OCI-LY1 (cell line): Measurements from ENCODE around the gene ARHGAP6.

Experiments
- H2AFZ ChIP-seq: fragments of 200-600 bp; sonication (generic), shearing (Covaris generic); 2 replicates; pipeline ENCODE4 v1.6.0; 2014; ENCODE audit warnings: antibody characterized with exemption, mild to moderate bottlenecking, low read length
- H3F3A ChIP-seq: fragments of 200-600 bp; sonication (generic), shearing (Covaris generic); 2 replicates; pipeline ENCODE4 v1.6.0; 2014; ENCODE audit warnings: mild to moderate bottlenecking, antibody characterized with exemption, low read length, moderate library complexity; ENCODE audit not compliant: insufficient read depth
- H3K27ac ChIP-seq: fragments of 200-600 bp; sonication (generic); 2 replicates; pipeline ENCODE4 v1.5.1; 2014; ENCODE audit warnings: low read length, mixed run types, mild to moderate bottlenecking, low read depth; ENCODE audit not compliant: poor library complexity, severe bottlenecking
- H3K27me3 ChIP-seq: fragments of 200-600 bp; sonication (generic); 2 replicates; pipeline ENCODE4 v1.6.0; 2014; ENCODE audit warnings: antibody characterized with exemption, mild to moderate bottlenecking, low read length, moderate library complexity; ENCODE audit not compliant: insufficient read depth
- H3K36me3 ChIP-seq: fragments of 200-600 bp; sonication (generic); 2 replicates; pipeline ENCODE4 v1.6.1; 2014; ENCODE audit warnings: mild to moderate bottlenecking, antibody characterized with exemption, low read length, moderate library complexity, mixed read lengths; ENCODE audit not compliant: insufficient read depth
- H3K4me1 ChIP-seq: fragments of 200-600 bp; sonication (generic); 2 replicates; pipeline ENCODE4 v1.5.1; 2014; ENCODE audit warnings: mild to moderate bottlenecking, low read length, moderate library complexity; ENCODE audit not compliant: insufficient read depth, severe bottlenecking
- H3K4me2 ChIP-seq: fragments of 200-600 bp; sonication (generic), shearing (Covaris generic); 2 replicates; pipeline ENCODE4 v1.6.1; 2014; ENCODE audit warnings: low read length
- H3K4me3 ChIP-seq: fragments of 200-600 bp; sonication (generic); 2 replicates; pipeline ENCODE4 v1.5.1; 2014; ENCODE audit warnings: low read length, low read depth, mild to moderate bottlenecking, mixed read lengths; ENCODE audit not compliant: poor library complexity, severe bottlenecking
- H3K79me2 ChIP-seq: fragments of 200-600 bp; shearing (Covaris generic); 2 replicates; pipeline ENCODE4 v1.6.1; 2016; ENCODE audit warnings: mixed run types, low read length, mixed read lengths; ENCODE audit not compliant: insufficient read depth
- H3K9ac ChIP-seq: fragments of 200-600 bp; sonication (generic), shearing (Covaris generic); 2 replicates; pipeline ENCODE4 v1.6.1; 2014; ENCODE audit warnings: mild to moderate bottlenecking, low read length, mixed read lengths
- H3K9me2 ChIP-seq: fragments of 200-600 bp; sonication (generic), shearing (Covaris generic); 2 replicates; pipeline ENCODE4 v1.6.1; 2014; ENCODE audit warnings: low read depth, mild to moderate bottlenecking, low read length, mixed read lengths
- H3K9me3 ChIP-seq: fragments of 200-600 bp; shearing (Covaris generic); 2 replicates; pipeline ENCODE4 v1.6.1; 2014; ENCODE audit warnings: low read length, mixed read lengths
- H4K20me1 ChIP-seq: fragments of 200-600 bp; sonication (generic), shearing (Covaris generic); 2 replicates; pipeline ENCODE4 v1.6.0; 2016; ENCODE audit warnings: mild to moderate bottlenecking, low read length; ENCODE audit not compliant: insufficient read depth
- CTCF ChIP-seq: fragments of 200-600 bp; sonication (generic), shearing (Covaris generic); IDR thresholded peaks from 2 replicates; pipeline ENCODE4 v1.5.1; 2017; ENCODE audit warnings: mild to moderate bottlenecking, antibody characterized with exemption, low read length, moderate library complexity, mixed read lengths
- EZH2 ChIP-seq: fragments of 200-600 bp; sonication (generic), shearing (Covaris generic); IDR thresholded peaks from 2 replicates; pipeline ENCODE4 v1.8.0; 2017; ENCODE audit warnings: borderline replicate concordance, mixed run types, mild to moderate bottlenecking, antibody characterized with exemption, low read length, moderate library complexity, mixed read lengths

The ARHGAP6 gene

GRCh38 chrX:11540532-11541377 is 125.0 kb downstream of the ARHGAP6 start:
- Histone ChIP-seq H3K36me3 (no peaks in the 10 kb centered on the region), H3K27me3 (no peaks in the 10 kb centered on the region), H3K9me3 (no peaks in the 10 kb centered on the region), H3K4me2 (no peak overlapping the region), H2AFZ (no peak overlapping the region), H3K4me3 (no peak overlapping the region), H3K9me2 (no peaks in the 10 kb centered on the region), H3K27ac (no peak overlapping the region), H3F3A (no peaks in the 10 kb centered on the region), H3K4me1 (no peaks in the 10 kb centered on the region), H4K20me1 (no peaks in the 10 kb centered on the region), H3K79me2 (no peaks in the 10 kb centered on the region), H3K9ac (no peak overlapping the region)
- no peak for TF ChIP-seq EZH2
- TF ChIP-seq CTCF: no peak

GRCh38 chrX:11537141-11537540 is 128.6 kb downstream of the ARHGAP6 start:
- Histone ChIP-seq H4K20me1 (no peaks in the 10 kb centered on the region), H3K4me1 (no peaks in the 10 kb centered on the region)

GRCh38 chrX:11535156-11535919 is 130.4 kb downstream of the ARHGAP6 start:
- Histone ChIP-seq H3K4me1 (no peaks in the 10 kb centered on the region), H2AFZ (no peak overlapping the region), H3F3A (no peaks in the 10 kb centered on the region), H3K79me2 (no peaks in the 10 kb centered on the region), H3K9me3 (no peaks in the 10 kb centered on the region), H3K27me3 (no peaks in the 10 kb centered on the region), H3K9me2 (no peaks in the 10 kb centered on the region), H3K27ac (no peak overlapping the region), H4K20me1 (no peaks in the 10 kb centered on the region), H3K4me3 (no peak overlapping the region), H3K36me3 (no peaks in the 10 kb centered on the region), H3K4me2 (no peak overlapping the region), H3K9ac (no peak overlapping the region)
- no peak for TF ChIP-seq EZH2
- no peak for TF ChIP-seq CTCF

More at GRCh38 chrX:11537141-11537540, 128.6 kb downstream of the ARHGAP6 start:
- H3K4me3 ChIP-seq: no peak overlapping the region
- H3K36me3 ChIP-seq: no peaks in the 10 kb centered on the region
- H3K4me2 ChIP-seq: no peak overlapping the region
- no peaks in the 10 kb centered on the region for H3K9me2 ChIP-seq
- no peaks in the 10 kb centered on the region for H3K79me2 ChIP-seq
- no peak overlapping the region for H2AFZ ChIP-seq
- H3K9me3 ChIP-seq: no peaks in the 10 kb centered on the region
- H3K27ac ChIP-seq: no peak overlapping the region
- TF ChIP-seq EZH2 (no peak), CTCF (no peak)
- no peak overlapping the region for H3K9ac ChIP-seq
- no peaks in the 10 kb centered on the region for H3K27me3 ChIP-seq
- H3F3A ChIP-seq: no peaks in the 10 kb centered on the region
